Uterus (tissue), 2 donors: ENCODE results near the gene GPAM.

Source experiments
- POLR2A ChIP-seq, 2 donors: fragments of 450-650 bp; IDR thresholded peaks; one replicate each; pipeline ENCODE4 v1.6.1; 2016; ENCODE audit warnings: antibody characterized with exemption in 2 of 2, mild to moderate bottlenecking in 1 of 2, moderate library complexity in 1 of 2
- TF ChIP-seq, protein P1 (sequence below), 4 experiments: fragments of 200-600 bp in 2 of 4; fragments of 450-650 bp in 2 of 4; sonication (generic) in 2 of 4; IDR thresholded peaks; one replicate each; pipeline ENCODE4 v1.5.1; 2016 to 2019; ENCODE audit warnings: antibody characterized with exemption in 4 of 4, mild to moderate bottlenecking in 2 of 4, moderate library complexity in 1 of 4

DNA sequence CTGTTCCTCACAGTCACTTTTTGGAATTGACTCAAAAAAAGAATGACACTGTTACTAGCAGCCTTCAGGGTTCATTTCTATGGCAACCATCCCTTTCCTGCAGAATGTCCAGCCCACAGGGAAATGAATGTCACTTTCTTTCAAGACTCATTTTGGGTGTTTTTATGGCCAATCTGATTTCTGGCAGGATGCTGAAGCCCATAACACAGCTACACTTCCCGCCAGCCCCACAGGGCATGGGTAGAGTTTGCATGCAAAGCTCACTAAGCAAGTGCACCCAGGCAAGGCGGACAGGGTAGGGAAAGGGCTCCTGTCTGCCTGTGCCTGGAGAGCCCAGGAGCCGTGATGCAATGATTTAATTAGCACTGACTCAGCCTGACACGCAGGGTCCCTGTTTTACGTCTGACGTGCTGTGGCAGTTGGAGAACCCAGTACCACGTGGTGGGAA, 26.1 kb upstream of the GPAM start:
- TF ChIP-seq POLR2A (IDR thresholded peaks at IDR 0.05): no peak
- TF ChIP-seq, protein P1, sequence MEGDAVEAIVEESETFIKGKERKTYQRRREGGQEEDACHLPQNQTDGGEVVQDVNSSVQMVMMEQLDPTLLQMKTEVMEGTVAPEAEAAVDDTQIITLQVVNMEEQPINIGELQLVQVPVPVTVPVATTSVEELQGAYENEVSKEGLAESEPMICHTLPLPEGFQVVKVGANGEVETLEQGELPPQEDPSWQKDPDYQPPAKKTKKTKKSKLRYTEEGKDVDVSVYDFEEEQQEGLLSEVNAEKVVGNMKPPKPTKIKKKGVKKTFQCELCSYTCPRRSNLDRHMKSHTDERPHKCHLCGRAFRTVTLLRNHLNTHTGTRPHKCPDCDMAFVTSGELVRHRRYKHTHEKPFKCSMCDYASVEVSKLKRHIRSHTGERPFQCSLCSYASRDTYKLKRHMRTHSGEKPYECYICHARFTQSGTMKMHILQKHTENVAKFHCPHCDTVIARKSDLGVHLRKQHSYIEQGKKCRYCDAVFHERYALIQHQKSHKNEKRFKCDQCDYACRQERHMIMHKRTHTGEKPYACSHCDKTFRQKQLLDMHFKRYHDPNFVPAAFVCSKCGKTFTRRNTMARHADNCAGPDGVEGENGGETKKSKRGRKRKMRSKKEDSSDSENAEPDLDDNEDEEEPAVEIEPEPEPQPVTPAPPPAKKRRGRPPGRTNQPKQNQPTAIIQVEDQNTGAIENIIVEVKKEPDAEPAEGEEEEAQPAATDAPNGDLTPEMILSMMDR (IDR thresholded peaks at IDR 0.05): no peak
